Right ventricle myocardium inferior (tissue), 1 donor: ENCODE results near the gene CAMTA1. TPM values are rescaled to one million over a fixed set of nuclear protein-coding genes. Genes with fewer than 3 reads are reported as not detected.

Experiments used
- ATAC-seq: fragments of 200-7000 bp; cut with Tn5 transposase; one replicate; pipeline ENCODE4 v1.9.1; 2020; ENCODE audit warnings: mild to moderate bottlenecking, moderate library complexity
- DNase-seq: peaks from one replicate; pipeline ENCODE4 v3.0.0; 2021; ENCODE audit errors: missing footprints
- intact Hi-C: fragments of 100-400 bp; cut with DNase I; formaldehyde crosslinking; loops from one replicate; pipeline ENCODE4 v1.11.0; 2022
- total RNA-seq: library from RNA; stranded (reverse); fragmentation: NEBNext Ultra II Directional; extraction: Animal tissue kit (Norgen Biotek cat#: 25700); gene quantifications from one replicate; pipeline ENCODE4 v1.2.1, GENCODE V29; 2021
- donor health status: DM: no; HTN: yes; CAD: no; lungs with severe emphysema.

CAMTA1 gene
- total RNA-seq, 1 donor from 2014 or later, result 159 TPM

DNA sequence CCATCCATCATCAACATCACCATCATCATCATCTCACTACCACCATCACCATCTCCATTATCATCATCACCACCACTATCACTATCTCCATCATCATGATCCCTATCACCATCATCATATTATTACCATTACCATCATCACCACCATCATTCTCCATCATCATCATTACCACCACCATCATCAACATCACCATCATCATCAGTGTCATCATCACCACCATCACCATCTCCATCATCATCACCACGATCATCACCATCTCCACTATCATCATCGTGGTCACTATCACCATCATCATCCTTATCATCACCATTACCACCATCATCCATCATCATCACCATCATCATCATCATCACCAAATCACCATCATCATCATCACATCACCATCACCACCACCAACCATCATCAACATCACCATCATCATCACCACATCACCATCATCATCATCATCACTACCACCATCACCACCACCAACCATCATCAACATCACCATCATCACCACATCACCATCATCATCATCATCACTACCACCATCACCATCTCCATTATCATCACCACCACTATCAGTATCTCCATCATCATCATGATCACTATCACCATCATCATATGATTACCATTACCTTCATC, 783.8 kb downstream of the CAMTA1 start:
- ATAC-seq (no peak), DNase-seq (no peak)
- intact Hi-C loops, result no loop called here

DNA sequence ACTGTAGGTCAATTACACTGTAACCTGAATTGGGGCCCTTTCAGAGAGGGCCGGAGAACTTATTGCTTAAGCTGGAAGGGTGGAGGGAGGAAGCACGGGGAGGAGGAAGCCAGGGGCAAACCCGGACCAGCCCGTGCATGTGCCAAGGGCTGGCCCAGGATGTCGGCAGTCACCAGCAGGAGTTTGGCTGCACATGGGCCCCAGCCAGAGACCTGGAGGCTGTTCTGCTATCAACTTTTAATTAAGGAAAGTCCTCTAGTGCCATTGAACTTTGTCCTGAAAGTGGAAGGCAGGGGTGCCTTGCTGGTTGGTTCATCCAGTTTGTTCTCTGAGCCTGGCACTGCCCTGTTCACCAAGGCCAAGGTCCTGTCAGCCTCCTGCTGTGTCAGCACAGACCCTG, 785.1 kb downstream of the CAMTA1 start:
- intact Hi-C loops, result no loop called here
- DNase-seq (no peak), ATAC-seq (no peak)

DNA sequence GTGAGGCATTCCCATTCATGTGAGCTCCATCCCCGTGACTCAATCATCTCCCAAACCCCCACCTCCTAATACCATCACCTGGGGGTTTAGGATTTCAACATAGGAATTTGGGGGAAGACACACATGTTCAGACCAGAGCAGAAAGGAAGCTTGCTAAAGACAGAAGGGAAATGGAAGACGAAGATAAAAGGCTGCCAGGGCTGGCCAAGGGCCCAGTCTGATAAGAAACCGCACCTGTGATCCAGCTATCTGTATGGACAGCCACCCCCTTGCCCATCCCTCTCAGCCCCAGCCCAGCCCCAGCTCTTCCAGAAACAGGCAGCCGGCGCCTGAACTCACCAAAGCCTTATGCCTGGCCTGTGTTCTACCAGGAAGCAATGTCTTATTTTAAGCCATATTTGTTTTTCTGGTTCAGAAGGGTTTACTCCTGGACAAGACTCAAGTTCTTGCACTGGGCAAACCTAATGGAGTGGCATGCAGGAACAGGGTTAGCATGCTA, 787.4 kb downstream of the CAMTA1 start:
- ATAC-seq, result no peak
- intact Hi-C loops, result loop anchor here (2.0 kb wide), 1 partner anchor 18 kb away; no protein-coding TSS in a partner anchor

DNA sequence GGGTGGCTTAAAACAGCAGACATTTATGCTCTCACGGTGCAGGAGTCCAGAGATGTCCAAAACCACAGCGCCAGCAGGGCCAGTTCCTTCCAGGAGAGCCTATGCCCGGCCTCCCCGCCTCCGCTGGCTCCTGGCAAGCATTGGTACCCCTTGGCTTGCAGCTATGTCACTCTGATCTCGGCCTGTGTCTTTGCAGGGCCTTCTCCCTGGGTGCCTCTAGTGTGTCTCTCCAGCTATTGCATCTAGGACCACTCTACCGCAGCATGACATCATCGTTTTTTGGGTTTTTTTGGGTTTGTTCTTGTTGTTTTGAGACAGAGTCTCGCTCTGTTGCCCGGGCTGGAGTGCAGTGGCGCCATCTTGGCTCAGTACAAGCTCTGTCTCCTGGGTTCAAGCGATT, 788.2 kb downstream of the CAMTA1 start:
- no peak for ATAC-seq
- intact Hi-C loops, result loop anchor here (2.0 kb wide), 1 partner anchor 19 kb away; no protein-coding TSS in a partner anchor
- DNase-seq, result no peak

More for the DNA sequence above, 787.4 kb downstream of the CAMTA1 start:
- peak; percentile 44 for DNase-seq

DNA sequence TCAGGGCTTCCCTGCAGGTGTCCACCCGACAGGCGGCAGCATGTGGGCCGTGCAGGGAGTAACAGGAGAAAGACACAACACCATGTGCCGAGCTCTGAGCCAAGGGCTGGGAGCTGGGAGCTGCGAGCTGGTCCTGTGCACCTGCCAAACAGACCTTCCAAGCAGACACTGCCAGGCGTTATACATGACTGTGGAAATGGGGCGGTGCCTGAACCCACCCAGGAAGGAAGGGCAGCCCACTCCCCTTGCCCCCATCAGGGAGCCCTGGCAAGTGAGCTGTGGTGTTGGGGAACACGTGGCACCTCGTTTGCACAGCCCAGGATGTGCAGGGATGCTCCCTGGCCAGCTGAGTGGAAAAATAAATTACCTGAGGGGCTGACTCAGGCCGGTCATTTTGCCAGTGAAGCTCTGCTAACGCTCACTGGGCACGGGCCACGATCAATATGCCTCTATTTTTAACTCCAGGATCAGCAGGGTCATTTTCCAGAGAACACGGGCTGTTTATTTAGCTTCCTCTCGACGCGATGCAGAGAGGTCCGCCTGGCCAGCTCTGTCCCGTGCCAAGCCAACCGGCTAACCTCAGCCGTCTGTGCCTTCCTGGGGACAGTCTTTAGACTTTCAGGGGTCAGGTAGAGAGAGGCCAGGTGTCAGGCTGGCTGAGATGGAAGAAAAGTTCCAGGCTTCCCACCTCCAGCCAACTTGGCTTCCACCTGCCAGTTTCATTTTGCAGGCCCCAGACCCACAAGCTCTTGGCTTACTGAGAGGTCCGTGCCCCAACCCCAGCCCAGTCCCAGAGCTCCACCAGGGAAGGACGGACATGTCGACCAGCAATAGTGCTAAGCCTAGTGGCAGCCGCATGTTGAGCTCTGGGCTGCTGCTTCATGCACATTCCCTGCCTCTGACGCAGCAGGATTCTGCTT, 789.1 kb downstream of the CAMTA1 start:
- DNase-seq, result peak; percentile 41
- ATAC-seq, result peak; percentile 15
- intact Hi-C loops, result no loop called here

DNA sequence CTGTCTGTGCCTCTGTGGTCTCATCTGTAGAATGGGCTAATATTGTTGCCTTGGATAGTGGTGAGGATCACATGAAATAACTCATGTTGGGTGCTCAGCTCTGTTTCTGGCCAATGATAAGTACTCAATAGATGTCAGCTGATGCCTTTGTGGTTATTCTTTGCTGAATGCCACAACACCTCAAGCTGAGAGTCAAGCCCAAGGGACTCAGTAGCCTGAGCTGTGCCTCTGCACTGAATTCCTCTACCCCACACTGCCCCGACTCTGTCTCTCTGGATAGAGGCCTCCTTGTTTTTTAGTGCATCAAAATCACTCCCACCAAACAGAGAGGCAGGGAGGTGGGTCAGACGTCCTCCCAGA, 789.8 kb downstream of the CAMTA1 start:
- DNase-seq, result no peak
- intact Hi-C loops, result no loop called here
- ATAC-seq, result no peak

DNA sequence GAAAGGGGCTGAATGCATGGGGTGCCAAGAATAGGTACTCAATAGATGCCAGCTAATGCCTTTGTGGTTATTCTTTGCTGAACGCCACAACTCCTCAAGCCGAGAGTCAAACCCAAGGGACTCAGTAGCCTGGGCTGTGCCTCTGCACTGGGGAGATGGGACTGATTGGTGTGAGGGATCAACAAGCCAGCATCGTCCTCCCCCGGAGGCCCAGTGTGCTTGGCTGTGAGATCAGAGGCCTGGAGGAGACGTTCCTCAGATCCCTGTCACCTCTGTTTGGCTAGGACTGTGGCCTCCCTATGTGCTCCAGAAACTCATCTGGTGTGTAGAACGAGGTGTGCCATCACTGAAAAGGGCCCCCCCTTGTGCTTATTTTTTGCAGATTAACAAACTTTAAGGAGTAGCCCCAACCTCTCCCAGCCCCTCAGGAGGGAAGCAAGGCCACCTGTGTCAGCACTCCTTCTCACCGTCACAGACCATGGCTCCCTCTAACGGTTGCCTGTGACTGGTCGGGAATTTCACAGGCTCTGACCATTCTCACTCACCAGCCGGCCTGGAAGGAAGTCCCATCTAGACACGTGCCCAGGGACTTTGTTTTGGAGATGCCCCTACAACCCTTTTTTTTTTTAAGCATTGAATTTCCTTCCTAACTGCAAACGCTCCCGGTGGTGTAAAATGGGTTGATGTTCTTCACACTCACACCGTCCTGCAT, 791.8 kb downstream of the CAMTA1 start:
- intact Hi-C loops, result no loop called here
- DNase-seq (peak; percentile 62), ATAC-seq (no peak)

DNA sequence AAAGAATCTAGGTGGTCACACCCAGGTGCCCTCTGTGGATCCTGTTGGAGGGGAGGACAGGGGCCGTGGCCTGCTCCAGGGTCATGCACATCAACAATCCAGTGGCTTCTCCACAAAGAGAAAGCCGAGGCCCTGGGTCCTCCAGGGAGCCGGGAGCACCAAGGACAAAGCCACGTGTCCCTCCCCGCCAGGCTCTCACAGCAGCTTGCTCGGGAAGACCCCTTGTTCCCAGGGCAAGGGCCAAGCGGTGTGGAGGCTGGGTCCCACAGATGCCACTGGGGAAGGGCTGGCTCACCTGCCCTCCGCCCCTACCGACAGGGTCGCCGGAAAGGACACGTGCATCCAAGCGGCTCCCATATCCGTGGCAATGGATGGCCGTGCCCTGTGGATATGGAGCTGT, 793.0 kb downstream of the CAMTA1 start:
- intact Hi-C loops, result no loop called here
- ATAC-seq (no peak), DNase-seq (peak; percentile 48)

DNA sequence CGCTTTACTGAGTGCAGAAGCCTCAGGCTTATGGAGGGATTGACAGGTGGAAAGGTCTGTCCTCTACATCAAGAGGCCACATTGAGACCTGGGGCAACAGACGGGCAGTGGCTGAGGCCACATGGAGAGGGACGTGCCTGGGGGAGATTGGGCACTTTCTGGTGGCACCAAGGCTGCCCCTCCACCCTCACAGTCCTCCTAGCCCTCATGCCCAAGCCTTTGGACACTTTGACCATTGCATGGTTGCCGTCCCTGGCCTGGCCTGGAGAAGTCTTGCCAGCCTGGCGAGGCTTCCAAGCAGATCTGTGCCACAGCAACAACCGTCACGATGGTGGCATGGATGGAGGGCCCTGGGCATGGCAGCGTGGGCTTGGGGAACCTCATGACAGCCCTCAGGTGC, 793.8 kb downstream of the CAMTA1 start:
- ATAC-seq, result no peak
- no peak for DNase-seq
- intact Hi-C loops, result no loop called here

DNA sequence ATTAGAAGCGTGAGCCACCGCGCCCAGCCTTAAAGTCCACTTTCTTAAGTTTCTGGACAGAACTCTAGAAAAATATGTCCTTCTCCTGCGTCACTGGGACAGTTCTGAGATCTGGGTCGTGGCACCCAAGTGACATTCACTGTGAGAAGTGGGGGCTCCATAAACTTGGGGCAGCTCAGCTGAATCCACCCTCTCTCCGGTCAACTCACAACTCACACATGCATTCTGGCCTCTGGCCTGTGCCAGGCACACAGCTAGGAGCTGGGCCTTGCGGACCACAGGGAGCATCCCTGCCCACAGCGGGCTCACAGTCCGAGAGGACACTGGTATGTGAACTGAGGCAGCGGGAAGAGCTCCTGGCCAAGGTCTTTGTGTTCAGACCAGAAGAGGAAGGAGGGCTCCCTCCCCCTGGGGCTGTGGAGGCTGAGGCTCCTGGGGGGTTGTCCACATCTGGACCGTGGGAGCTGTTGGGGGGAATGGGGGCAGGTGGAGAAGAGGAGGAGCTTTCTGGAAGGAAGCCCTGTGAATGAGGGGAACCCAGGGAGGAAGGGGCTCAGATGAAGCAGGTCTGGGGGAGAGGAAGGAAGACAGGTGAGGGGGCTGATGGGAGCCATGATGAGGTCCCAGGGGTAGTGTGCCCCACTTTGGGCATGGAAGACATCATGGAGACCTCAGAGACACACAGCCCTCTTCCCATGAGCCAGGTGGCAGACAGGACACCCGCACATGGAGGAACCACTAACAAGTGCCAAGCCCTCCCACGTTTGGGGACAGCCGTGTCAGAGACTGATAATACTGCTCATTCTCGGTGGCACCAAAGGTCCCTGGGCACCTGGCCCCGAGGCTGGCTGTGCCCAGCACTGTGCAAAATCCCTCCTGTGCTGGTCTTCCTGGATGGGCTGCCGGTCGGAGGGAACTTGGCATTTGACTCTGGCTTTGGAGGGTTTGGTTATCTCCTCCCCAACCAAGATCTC, 794.9 kb downstream of the CAMTA1 start:
- intact Hi-C loops, result loop anchor here (5.0 kb wide), 1 partner anchor 67 kb away; no protein-coding TSS in a partner anchor
- no peak for ATAC-seq
- peak; percentile 23 for DNase-seq

DNA sequence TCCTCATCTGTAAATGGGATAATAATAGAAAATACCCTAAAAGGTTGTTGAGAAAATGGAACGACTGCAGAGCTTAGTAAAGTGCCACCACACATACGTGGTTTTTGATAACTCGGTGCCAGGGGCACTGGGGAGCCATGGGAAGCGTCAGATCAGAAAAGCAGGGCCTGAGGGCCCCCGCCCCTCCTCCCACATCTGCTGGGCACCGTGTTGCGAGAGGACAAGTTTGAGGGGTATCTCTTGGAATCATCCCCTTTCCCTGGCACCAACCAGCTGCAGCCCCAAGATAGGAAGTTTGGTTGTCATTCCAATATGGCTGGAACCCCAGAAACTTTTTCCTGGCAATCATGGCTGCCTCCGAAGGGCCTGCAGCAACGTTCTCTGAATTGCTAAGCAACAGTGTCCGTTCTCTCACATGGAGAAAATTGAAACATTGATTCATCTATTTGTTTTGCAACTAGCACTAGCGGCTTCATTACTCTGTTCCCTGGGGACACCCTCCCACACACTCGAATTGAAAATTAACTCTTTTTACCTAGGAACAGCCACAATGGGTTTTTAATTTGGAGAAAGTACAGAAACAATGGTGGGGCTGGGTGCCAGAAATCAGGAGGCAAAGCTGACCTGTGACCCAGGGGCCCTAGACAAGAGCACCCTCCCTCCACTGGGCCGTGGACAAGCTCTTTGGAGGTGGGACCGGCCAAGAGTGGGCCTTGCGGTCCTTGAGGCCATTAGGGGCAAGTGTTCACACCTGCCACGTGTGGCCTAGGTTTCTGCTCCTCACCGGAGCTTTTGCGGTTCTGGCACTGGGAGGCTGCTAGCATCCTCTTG, 795.9 kb downstream of the CAMTA1 start:
- intact Hi-C loops, result loop anchor here (5.0 kb wide), 1 partner anchor 66 kb away; no protein-coding TSS in a partner anchor
- ATAC-seq, result no peak
- peak; percentile 22 for DNase-seq

DNA sequence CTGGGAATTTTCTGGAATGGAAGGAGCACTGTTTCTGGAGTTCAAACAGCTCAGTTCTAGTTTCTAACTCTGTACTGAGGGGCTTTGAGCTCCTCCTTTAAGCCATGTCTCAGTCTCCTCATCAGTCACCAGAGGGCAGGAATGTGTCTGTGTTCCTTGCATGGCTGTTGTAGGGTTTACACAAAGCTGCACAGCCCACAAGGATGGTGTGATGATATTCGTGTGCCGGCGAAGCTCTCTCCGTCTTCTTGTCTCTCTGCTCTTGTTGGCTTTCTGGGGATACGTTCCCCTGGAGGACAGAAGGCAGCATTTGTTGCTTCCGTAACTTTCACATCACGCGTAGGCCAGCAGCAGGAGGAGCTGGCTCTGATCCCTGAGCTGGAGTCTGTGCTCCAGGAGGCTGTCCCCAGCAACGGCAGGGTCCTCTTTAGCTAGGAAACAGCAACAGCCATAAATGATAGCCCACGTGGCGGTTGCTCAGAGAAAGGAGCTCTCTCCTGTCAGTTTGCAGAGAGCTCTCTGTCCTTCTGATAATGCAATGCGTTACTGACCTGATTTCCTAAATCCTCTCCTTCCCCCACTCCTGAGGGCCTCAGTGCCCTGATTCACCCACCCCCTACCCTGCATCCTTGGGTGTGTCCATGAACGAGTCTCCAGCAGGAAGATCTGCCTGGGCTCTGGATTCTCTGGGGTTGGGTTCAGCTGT, 796.7 kb downstream of the CAMTA1 start:
- ATAC-seq, result no peak
- intact Hi-C loops, result loop anchor here (5.0 kb wide), 1 partner anchor 65 kb away; no protein-coding TSS in a partner anchor

DNA sequence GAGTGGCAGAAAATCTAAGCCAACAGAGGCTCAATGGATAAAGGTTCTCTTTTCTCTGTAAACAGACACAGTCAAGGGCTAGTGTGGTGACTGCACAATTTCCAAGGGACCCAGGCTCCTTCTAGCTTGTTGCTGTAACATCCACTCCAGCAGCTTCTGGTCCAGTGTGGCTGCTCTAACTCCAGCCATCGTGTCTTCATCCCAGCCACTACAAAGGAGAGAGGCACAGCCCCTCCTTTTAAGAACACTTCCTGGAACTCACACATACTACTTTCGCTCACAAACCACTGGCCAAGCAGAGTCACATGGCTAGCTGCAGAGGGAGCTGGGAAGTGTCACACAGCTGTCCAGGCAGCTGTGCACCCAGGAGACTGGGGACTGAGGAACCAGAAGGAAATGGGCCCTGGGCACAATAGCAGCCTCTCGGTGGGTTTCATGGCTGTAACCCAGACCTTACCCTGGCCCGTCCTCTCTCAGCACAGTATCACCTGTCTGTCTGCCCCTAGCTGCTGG, 797.3 kb downstream of the CAMTA1 start:
- DNase-seq (peak; percentile 37), ATAC-seq (no peak)
- intact Hi-C loops, result loop anchor here (5.0 kb wide), 1 partner anchor 65 kb away; no protein-coding TSS in a partner anchor

More for the DNA sequence above, 796.7 kb downstream of the CAMTA1 start:
- DNase-seq, result peak; percentile 55

DNA sequence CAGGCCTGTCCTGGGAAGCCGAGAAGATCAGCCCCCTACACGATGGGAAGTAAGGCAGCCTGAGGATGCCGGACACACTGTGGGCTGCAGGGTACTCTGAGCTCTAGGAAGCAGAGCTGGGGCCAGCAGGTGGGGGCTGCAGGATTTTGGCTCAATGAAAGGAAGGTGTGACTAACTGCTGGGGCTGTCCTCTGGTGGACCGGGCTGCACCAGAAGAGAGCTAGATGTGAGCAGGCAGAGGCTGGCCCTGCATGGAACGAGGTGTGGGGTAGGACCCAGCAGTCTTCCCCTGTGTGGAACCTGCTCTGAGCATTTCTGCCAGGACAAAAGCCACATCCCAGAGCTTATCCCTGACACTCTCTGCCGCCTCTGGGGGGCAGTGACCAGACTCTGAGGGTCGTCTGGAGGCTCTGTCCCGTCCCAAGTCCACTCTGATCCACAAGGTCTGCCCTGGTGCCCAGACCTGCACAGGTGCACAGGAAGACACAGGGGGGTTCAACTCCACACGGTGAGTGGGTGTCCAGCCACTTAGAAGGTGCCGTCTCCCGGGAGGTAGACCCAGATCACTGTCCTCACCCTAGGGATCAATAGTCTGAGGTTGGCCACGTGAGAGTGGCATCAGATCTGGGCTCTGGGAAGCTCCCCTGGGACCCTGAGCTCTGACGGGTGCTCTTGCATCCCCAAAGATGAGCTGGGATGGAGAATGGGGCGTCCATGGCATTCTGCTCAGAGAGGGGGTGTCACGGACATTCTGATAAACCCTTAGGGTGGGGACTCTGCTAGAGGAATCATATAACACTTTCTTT, 798.2 kb downstream of the CAMTA1 start:
- DNase-seq, result no peak
- no peak for ATAC-seq
- intact Hi-C loops, result loop anchor here (5.0 kb wide), 1 partner anchor 64 kb away; no protein-coding TSS in a partner anchor

DNA sequence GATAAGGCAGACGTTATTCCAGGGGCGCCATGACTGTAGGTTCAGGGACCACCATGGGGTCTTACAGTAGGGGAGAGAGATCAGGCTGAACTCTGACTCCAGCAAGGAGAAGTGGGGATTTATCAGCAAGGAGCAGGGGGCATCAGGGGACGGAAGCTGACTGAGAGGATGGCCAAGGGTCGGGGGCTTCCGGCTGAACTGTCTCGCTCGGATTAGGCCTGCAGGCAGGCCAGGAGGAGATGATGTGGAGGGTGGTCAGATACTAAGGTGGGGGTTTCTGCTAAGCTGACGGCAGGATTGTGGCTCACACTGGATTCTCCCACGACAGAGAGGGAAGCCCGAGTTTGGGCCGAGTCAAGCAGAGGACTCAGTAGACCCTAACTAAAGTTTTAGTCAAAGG, 798.9 kb downstream of the CAMTA1 start:
- ATAC-seq, result no peak
- peak; percentile 26 for DNase-seq
- intact Hi-C loops, result loop anchor here (5.0 kb wide), 1 partner anchor 63 kb away; no protein-coding TSS in a partner anchor
